Upper lobe of left lung (tissue), 6 donors: ENCODE data around the gene CD160. TPM values are rescaled to one million over a fixed set of nuclear protein-coding genes. Genes with fewer than 3 reads are reported as not detected.

Experiments used
- ATAC-seq, 2 donors: fragments of 200-7000 bp; cut with Tn5 transposase; one replicate each; pipeline ENCODE4 v1.9.1; 2022; ENCODE audit warnings: mild to moderate bottlenecking in 2 of 2, moderate library complexity in 2 of 2; ENCODE audit not compliant: low FRiP score in 2 of 2
- DNase-seq, 2 donors: peaks; one replicate each; pipeline ENCODE4 v3.0.0-alpha.2; 2019 to 2020
- H3K27ac ChIP-seq, 4 donors: fragments of 200-600 bp; sonication (generic); one replicate each; pipeline ENCODE4 v1.5.1; 2016 to 2019
- H3K27me3 ChIP-seq, 4 donors: fragments of 200-600 bp; sonication (generic); one replicate each; pipeline ENCODE4 v1.5.1; 2017 to 2019
- H3K36me3 ChIP-seq, 4 donors: fragments of 200-600 bp; sonication (generic); one replicate each; pipeline ENCODE4 v1.5.1; 2016 to 2019
- H3K4me1 ChIP-seq, 4 donors: fragments of 200-600 bp; sonication (generic); one replicate each; pipeline ENCODE4 v1.5.1; 2018 to 2019
- H3K4me3 ChIP-seq, 4 donors: fragments of 200-600 bp; sonication (generic); one replicate each; pipeline ENCODE4 v1.5.1; 2017 to 2019; ENCODE audit warnings: mild to moderate bottlenecking in 2 of 4, moderate library complexity in 1 of 4
- H3K9me3 ChIP-seq, 4 donors: fragments of 200-600 bp; sonication (generic); one replicate each; pipeline ENCODE4 v1.5.1; 2018 to 2019
- CTCF ChIP-seq, 6 experiments: fragments of 450-650 bp in 4 of 6; fragments of 200-600 bp in 2 of 6; sonication (generic) in 2 of 6; IDR thresholded peaks; one replicate each; pipeline ENCODE4 v1.5.1; 2016 to 2019; ENCODE audit warnings: antibody characterized with exemption in 6 of 6
- EP300 ChIP-seq, 4 donors: sonication (generic); formaldehyde crosslinking; IDR thresholded peaks; one replicate each; pipeline ENCODE4 v1.5.1; 2017; ENCODE audit warnings: antibody characterized with exemption in 4 of 4, control low read depth in 2 of 4
- POLR2A ChIP-seq, 4 donors: fragments of 450-650 bp; IDR thresholded peaks; one replicate each; pipeline ENCODE4 v1.5.1; 2016 to 2017; ENCODE audit warnings: antibody characterized with exemption in 4 of 4, mild to moderate bottlenecking in 2 of 4
- POLR2AphosphoS5 ChIP-seq, 2 donors: sonication (generic); formaldehyde crosslinking; IDR thresholded peaks; one replicate each; pipeline ENCODE4 v1.5.1; 2017; ENCODE audit warnings: antibody characterized with exemption in 2 of 2
- WGBS, 2 donors: methylation state at CpG; one replicate each; pipeline ENCODE4 v1.1.5; 2017 to 2018; 5-methylcytosine and 5-hydroxymethylcytosine counted together
- total RNA-seq, 6 donors: library from RNA; depleted of rRNA in 4 of 6; stranded (reverse); fragments of >200 nt in 4 of 6; gene quantifications; one replicate each; pipeline versions ENCODE4 v1.1.0 to v1.2.1, GENCODE V29; 2016 to 2021
- donor health status: DM: no; HTN: no; CAD: no; lungs with moderate emphysema.
- donor health status: DM: no; HTN: yes; CAD: no; lungs with severe emphysema.

CD160 gene
- total RNA-seq, 6 donors from 2014 or later, result 0.71 to 0.89 TPM; not detected in 4

GRCh38 chr1:145747398-145748247 lies 28.3 kb downstream of the CD160 start:
- DNase-seq, result no peak
- TF ChIP-seq POLR2A (IDR thresholded peaks at IDR 0.05) (no peak), POLR2AphosphoS5 (IDR thresholded peaks at IDR 0.05) (no peak), EP300 (IDR thresholded peaks at IDR 0.05) (no peak), CTCF (IDR thresholded peaks at IDR 0.05) (no peak)

GRCh38 chr1:145750426-145750825 lies 31.1 kb downstream of the CD160 start:
- DNase-seq (no peak), ATAC-seq (no peak)
- H3K4me1 ChIP-seq, result no peaks in the 10 kb centered on the region
- H3K9me3 ChIP-seq, result no peaks in the 10 kb centered on the region
- H3K4me3 ChIP-seq, result no peak overlapping the region
- no peaks in the 10 kb centered on the region for H3K27me3 ChIP-seq
- no peak overlapping the region for H3K27ac ChIP-seq
- no peak for TF ChIP-seq CTCF (IDR thresholded peaks at IDR 0.05)
- no peak for TF ChIP-seq POLR2A (IDR thresholded peaks at IDR 0.05)
- TF ChIP-seq POLR2AphosphoS5 (IDR thresholded peaks at IDR 0.05), result no peak
- TF ChIP-seq EP300 (IDR thresholded peaks at IDR 0.05), result no peak
- 68 to 75% methylated on average over 5 of the region's 5 CpGs for WGBS, 2 donors
- peaks cover 19 to 83% (median 43%) of the 10 kb centered on the region in 4 donors for H3K36me3 ChIP-seq

More at GRCh38 chr1:145747398-145748247, 28.3 kb downstream of the CD160 start:
- Histone ChIP-seq H3K27ac (no peak overlapping the region), H3K36me3 (peaks cover 31 to 100% (median 59%) of the 10 kb centered on the region in 4 donors), H3K9me3 (no peaks in the 10 kb centered on the region), H3K27me3 (no peaks in the 10 kb centered on the region), H3K4me1 (no peaks in the 10 kb centered on the region), H3K4me3 (no peak overlapping the region)
- WGBS, 2 donors, result 76 to 85% methylated on average over 9 of the region's 9 CpGs
- no peak for ATAC-seq

GRCh38 chr1:145751491-145752037 lies 32.3 kb downstream of the CD160 start:
- DNase-seq, result no peak
- H3K27ac ChIP-seq, result no peak overlapping the region
- H3K4me1 ChIP-seq, result no peaks in the 10 kb centered on the region
- no peaks in the 10 kb centered on the region for H3K9me3 ChIP-seq
- H3K27me3 ChIP-seq, result no peaks in the 10 kb centered on the region
- peaks cover 17 to 79% (median 36%) of the 10 kb centered on the region in 4 donors for H3K36me3 ChIP-seq
- TF ChIP-seq POLR2AphosphoS5 (IDR thresholded peaks at IDR 0.05), result no peak
- TF ChIP-seq POLR2A (IDR thresholded peaks at IDR 0.05), result no peak
- TF ChIP-seq EP300 (IDR thresholded peaks at IDR 0.05), result no peak
- TF ChIP-seq CTCF (IDR thresholded peaks at IDR 0.05), result no peak
- H3K4me3 ChIP-seq, result no peak overlapping the region
- WGBS, 2 donors, result 80 to 85% methylated on average over 5 of the region's 5 CpGs
- peak in 1 of 2 donors; percentile 53 for ATAC-seq

- DNase-seq, result no peak
- 98% methylated on average over 2 of the region's 2 CpGs for WGBS, 2 donors
- no peak overlapping the region for H3K4me3 ChIP-seq
- no peak overlapping the region for H3K27ac ChIP-seq
- peaks cover 0 to 61% (median 22%) of the 10 kb centered on the region in 4 donors for H3K36me3 ChIP-seq
- no peaks in the 10 kb centered on the region for H3K9me3 ChIP-seq
- no peak for ATAC-seq
- TF ChIP-seq CTCF (IDR thresholded peaks at IDR 0.05) (no peak), POLR2A (IDR thresholded peaks at IDR 0.05) (no peak), POLR2AphosphoS5 (IDR thresholded peaks at IDR 0.05) (no peak), EP300 (IDR thresholded peaks at IDR 0.05) (no peak)
- no peaks in the 10 kb centered on the region for H3K27me3 ChIP-seq
- no peaks in the 10 kb centered on the region for H3K4me1 ChIP-seq
These were observed 38.1 kb downstream of the CD160 start for GRCh38 chr1:145757420-145757819.
